HK-2 (cell line): ENCODE data around the gene CENPO.
"Not testable (repeated sequence)": the region's sequence is repeated elsewhere in the genome, so short reads cannot be mapped to it uniquely, and the experiment has no call there.

Experiments used
- DNase-seq: peaks from one replicate; pipeline ENCODE4 v3.0.0-alpha.2; 2018; ENCODE audit not compliant: unreplicated experiment

The CENPO gene

DNA sequence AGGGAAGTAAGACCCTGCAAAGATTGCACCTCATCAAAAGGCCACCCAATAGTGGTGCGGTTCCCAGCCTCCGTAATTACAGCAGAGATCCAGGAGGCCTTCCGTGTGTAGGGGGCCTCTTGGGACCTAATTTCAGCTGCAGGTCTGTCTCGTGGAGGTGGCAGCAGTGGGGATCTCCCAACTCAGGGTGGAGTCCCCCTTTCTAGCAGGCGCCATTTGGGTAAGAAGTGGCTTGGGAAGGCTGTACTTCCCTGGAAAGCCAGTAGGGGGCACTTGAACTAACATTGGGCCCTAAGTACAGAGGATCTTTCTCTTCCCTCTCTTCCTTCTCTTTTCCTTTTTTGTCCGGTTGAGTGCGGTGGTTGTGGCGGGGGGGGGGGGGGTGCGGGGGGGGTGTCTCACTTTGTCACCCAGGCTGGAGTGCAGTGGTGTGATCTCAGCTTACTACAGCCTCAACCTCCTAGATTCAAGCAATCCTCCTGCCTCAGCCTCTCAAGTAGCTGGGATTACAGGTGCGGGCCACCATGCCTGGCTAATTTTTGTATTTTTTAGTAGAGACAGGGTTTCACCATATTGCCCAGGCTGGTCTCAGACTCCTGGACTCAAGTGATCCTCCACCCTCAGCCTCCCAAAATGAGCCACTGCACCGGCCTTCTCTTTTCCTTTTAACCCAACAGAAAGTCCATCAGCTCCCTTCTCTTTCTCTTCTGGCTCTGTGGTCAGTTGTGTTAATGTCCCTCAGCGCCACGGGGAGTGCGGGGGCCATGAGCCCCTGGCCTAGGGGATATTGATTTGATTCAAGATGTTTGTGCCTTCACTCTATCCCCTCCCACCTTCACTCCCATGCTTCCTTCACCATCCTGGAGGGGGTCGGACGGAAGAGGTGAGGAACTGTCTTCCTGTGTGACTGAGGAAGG, 32.0 kb downstream of the CENPO start:
- no peak for DNase-seq

DNA sequence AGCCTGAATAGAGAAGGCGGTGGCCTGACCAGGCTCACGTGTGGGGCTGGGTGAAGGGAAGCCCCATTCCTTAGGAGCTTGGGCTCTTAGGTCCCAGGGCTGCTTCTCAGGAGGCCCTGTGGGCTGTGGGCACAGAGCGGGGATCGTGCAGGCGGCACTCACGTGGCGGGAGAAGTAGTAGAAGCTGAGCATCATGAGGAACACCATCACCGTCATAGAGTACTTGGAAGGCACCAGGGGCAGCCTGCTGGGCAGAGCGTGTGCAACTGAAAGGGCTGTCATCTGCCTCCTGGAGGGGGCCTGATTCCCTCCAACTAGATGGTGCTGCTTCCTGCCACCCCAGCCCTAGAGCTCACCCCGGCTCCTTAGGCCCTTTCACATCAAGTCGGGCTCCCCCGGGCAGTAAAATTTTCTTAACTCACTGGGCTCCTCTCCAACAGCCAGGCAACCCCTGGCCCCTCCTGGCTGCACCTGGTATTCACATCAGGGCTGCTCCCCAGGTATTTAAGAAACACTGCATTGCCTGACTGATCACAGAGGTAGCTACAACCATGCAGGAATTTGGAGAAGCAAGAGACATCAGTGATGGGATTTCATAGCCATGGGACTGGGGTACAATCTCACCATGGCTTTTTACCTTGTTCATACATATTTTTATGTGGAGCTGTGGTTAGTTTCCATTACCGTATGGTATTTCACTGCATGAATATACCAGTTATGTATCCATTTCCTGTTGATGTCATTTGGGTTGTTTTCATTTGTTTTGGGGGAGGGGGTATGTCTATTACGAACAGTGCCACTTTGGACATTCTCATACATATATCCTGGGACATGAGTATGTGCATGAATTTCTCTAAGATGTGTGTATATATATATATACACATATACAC, 32.9 kb downstream of the CENPO start:
- no peak for DNase-seq

DNA sequence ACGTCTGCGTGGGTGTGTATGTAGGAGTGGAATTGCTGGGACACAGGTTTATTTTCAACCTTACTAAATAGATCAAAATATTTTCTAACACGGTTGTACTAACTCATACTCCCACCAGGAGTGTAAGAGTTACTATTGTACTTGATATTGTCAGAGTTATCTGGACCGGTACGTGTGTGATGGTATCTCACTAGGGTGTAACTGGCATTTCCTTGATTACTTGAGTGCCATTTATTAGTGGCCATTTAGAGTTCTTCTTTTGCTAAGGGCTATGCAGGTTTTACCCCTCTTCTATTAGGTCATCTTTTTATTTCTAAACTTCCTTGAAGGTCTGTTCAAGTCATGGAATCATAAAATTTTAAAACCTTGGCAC, 33.5 kb downstream of the CENPO start:
- no peak for DNase-seq

DNA sequence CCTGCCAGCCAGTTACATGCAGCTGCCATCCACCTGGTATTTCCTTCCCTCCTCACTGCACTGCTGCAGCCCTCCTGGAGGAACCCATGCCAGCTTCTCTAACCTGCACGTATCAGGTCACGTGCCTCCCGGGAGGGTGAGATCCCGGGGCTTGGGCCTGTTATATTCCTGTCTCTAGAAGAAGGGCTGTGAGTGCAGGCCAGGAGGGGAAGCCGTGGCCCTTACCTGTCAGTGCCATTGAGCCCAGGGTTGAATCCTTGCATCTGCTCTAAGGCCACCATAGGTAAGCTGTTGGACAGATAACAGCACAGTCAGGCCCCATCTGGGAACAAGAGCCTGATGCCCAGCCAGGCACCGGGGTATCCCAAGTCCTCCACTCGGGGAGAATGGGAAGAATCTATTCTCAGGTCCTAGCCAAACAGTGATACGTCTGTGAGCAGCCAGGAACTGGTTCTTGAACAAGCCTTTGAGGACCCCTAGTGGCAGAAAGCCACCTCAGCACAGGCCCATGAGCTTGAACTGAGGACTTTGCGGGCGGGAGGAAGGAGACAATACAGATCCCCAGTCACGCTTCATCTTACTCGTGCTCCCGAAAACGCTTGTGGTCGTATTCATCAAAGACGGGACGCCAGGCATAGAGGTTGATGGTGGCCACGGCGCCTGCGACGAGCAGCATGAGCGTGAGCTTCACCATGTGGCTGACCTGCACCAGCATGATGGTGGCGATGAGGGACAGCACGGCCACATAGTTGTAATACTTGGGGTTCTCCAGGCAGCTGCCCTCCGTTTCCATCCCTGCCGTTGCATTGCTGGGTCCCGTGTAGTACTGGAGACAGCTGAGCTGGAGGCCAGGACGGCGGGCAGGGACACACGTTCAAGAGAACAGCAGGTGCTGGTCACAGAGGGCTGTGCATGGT, 34.4 kb downstream of the CENPO start:
- DNase-seq = peak; percentile 71

DNA sequence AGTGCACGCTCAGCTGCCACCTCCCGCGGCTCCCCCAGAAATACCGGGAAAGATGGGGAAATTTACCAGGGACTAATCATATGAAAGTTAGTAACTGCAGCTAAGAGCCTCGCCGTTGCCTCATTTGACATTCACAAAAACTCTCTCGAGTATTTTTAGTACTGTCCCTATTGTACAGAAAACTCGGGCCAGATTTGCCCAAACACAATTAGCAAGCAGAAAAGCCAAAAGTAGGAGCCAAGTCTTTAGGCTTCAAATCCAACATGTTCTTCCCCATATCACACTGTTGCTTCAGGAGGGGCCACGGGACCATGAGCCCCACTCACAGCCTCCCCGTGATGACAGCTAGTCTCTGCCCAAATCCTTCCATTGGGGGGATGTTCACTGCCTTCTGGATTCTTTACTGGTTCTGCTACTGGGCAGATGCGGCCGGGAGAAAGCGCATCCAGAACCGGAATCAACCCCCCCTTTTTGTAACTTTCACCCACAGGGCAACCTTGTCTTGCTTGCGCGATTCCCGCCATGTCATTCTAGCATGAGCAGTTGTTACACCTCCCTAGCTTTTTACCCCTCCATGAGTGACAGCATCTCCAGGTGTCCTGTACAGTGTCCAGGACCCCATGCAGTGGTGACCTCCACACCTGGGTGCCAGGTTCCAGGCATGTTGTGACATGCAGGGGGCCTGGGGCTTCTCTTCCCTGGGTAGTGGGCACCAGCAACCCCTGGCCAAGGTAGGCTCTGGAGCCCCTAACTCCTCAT, 35.2 kb downstream of the CENPO start:
- DNase-seq = no peak

DNA sequence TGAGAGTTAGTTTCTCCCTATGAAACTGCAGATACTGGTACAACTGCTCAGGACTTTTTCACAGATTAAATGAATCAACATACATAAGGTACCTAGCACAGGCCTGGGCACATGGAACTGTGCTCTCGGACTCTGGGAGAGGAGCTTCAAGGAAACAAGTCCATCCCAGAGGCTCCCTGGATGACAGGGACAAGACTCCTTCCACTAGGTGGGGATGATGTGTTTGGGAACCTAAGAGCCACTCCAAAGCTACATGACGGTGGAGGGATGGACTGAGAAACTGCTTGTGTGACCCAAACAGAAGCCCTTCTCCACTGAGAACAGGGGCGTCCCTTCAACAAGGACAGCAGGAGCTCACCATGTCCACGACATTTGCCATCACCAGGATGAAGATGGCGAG, 37.1 kb downstream of the CENPO start:
- DNase-seq = no peak

DNA sequence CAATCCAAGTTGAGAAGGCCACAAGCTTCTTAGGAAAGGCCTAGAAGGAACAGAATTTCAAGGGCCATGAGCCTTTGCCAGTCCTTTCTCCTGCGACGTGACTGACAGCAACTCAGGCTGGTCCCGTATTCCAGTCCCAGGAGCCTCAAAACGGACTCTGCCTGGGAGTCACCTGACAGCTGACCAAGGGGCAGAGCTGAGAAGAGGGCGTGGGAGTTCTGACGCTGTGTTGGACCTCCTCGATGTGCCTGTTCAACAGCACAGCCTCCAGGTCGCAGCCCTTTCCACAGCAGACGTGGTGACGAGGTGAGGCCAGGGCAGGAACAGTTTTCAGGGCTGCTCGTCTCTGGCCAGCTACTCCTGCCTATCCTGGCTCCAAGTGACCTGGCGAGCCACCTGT, 37.6 kb downstream of the CENPO start:
- no peak for DNase-seq

DNA sequence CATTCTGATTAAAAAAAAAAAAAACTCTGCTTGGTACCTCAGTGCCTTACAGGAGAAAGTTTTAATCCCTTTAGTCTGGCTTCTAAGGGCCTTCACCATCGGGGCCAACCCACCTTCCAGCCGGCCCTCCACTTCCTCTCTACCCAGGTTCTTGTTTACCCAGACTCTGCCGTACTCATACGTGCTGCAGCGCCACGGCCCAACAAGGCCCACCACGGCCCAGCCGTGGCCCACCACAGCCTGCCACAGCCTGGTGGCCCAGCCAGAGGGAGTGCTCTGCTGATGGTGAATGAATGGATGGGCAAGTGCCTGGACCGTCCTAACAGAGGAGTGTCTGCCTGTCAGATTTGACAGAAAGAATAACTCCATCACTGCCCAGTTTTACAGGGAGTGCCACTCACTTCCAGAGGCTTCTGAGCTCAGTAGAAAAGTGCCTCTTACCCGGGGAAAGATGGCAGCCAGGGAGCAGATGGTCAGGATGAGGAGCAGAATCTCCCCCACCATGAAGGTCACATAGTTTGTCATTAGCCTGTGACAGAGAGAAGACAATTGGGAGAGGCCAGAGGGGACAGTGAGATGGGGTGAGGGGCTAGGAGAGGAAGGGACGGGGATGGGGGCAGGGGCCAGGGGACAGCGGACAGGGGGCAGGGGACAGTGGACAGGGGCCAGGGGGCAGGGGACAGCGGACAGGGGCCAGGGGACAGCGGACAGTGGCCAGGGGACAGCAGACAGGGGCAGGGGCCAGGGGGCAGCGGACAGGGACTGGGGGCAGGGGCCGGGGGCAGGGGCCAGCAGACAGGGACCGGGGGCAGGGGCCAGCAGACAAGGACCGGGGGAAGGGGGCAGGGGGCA, 38.2 kb downstream of the CENPO start:
- DNase-seq = no peak

DNA sequence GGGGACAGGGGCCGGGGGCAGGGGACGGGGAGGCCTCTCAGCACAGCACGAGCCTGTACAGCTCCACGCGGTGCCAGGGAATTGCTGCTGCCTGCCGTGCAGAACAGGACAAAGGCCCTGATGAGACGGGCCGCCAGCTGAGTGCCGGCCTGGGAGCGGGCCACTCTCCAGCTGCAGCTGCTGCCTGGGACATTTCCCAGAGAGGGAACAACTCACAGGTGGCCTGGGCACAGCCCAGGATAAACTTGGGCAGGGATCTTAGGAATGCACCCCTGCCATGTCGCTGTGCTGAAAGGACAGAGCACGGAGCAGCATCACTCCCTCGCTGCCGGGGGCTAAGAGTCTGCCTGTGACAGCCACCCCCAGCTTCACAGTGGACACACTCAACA, 38.8 kb downstream of the CENPO start:
- no peak for DNase-seq

DNA sequence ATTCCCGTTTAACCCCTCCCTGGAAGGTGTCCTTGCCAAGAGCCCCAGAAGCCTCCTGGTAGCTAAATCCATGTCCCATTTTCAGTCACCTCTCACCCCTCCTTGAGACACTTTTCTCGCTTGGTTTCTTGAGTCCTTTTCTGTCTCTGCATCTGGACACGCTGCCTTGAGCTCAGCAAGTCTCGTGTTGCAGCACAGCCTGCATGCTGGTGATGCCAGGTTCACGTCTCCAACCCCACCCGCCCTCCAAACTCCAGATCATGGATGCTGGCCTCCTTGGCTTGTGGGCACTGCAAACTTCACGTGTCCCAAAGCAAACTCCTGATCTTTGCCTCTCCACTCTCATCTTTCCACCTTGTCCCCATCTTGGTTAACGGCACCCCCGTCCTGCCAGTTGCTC, 39.3 kb downstream of the CENPO start:
- no peak for DNase-seq

DNA sequence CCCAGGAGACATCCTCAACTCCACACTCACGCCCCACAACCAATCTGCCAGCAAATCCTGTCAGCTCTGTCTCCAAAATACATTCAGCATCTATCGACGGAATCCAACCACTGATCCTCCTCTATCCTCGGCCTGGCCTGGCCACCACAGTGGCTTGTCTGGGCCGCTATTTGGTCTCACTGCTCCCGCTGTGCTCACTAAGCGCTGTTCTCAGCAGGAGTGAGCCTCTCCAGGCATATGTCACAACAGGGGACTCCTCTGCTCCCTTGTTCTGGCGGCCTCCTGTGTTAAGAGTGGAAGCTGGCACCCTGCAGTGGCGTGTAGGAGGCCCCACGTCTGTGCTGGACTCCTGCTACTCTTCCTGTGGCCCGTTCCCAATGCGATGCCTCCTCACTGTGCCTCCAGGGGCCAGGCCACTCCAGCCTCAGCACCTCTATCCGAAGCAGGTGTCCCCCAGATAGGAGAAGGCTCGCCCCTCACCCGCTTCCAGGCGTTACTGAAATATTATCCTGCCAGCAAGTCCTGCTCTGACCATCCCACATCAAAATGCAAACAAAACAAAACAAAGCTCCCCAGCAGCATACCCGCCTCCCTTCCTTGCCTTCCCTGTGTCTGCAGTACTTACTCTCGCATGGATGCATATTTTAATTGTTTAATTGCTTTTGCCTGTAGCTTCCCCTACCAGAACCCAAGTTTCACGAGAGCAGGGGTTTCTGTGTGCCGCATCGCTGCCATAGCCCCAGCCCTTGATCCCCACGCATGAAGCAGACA, 39.9 kb downstream of the CENPO start:
- DNase-seq = no peak

DNA sequence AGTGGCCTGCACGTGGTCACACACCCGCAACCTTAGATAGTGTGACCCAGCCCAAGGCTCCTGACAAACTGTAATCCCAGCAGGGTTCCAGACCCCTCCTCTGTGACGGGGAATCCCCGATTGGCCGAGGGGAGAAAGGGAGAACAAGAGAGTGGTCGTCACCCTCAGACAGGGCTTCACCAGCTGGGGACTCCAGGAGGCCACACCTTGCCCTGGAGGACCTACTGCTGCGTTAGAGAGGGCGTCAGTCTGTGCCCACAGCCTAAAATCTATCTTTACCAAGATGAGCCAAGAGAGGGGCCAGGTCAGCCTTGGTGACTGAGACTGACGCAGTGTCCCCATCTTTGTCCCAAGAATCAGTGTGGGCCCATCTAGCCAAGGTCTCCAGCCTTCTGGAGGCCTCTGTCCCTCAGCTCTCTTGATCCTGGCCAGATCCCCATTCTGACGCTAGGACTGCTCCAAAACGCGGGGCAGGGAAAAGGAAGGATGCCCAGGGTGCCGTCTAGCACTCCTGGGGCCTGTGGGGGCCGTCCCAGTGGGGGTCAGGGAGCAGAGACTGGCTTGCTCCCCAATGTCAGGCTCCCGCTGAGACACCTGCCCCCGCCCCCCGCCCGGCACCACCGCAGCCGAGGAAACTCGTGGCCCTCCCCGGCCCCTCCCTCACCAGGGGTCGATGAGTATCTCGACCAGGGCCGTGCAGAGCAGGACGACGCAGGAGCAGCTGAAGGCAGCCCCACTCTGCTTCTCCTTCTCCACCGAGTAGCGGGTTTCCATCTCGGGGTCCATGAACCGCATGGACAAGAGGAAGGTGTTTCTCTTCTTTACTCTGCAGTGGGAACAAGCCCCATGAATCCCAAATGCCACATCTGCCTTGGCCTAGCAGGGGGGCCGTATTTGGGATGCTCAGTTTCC, 40.9 kb downstream of the CENPO start:
- no peak for DNase-seq

DNA sequence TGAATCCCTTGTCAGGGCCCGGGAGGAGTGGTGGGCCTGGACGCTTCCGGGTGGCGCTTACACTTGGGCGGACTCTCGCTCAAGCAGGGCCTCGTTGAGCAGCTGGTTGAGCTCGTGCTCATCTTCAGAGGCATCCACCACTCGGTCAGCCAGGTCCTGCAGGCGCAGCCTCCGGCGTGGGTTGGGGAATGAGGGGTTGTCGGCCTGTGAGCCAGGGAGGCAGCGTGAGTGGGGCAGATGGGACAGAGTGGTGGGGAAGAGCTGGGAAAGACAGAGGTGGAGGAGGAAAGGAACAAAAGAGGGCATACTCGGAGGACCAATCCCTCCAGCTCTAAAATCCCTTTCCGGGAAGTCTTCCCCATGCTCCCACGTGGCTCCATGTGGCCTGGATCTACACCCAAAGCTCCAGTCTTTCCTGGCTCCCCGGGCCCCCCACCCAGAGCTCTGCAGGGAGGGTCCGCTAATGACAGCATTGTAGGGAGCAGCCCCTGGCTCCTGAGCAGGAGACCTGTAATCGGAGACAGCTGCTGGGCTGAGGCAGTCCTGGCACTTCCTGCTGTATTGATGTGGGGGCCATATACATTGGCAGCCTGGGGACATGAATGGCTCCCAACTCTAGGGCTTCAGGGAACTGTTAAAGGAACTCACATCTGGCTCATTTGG, 41.6 kb downstream of the CENPO start:
- DNase-seq = no peak

DNA sequence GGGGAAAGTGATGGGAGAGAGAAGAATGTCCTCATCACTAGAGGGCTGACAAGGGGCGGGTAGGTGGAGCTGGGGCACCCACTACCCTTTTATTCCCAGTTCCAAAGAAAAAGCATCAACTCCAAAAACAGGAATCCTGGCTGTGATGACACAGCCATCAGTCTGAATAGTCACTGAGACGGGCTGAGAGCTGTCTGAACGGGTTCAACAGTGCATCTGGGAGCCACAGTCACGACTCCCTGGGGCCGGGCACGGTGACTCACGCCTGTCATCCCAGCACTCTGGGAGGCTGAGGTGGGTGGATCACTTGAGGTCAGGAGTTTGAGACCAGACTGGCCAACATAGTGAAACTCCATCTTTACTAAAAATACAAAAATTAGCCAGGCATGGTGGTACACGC, 42.2 kb downstream of the CENPO start:
- DNase-seq = not testable (repeated sequence)

DNA sequence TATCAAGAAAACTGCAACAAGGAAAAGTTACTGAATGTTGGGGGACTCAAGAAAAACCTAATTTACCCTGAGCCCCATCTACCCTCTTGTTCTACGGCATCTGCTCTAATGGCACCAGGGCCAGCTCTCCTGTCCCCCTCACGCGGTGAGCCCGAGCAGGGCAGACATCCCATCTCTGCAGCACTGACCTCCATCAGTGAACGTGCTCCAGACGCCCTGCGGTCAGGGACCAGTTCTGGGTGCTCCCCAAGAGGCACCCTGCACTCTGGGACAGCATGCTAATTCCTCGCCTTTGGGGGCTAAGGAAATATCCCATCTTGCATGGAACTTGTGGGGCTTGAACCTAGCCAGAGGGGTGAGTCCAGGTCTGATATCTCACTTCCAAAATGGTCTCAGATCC, 43.0 kb downstream of the CENPO start:
- DNase-seq = no peak

DNA sequence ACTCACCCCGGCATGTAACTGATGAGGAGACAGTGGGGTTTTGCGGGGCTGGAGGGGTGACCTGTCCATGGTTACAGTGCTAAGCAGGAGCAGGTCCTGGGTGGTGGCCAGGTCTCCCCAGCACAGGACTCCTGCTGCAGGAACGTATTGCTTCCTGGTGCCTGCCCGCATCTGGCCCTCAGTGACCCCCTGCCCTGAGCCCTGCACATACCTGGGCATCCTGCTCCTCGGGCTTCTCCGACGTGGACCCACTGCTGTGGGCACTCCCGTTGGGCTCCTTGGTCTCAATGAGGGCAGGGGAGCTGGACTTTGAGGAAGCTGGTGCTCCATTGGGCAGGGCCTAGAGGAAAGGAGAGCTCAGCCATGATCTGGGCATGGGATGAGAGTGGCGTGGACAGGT, 43.5 kb downstream of the CENPO start:
- no peak for DNase-seq

DNA sequence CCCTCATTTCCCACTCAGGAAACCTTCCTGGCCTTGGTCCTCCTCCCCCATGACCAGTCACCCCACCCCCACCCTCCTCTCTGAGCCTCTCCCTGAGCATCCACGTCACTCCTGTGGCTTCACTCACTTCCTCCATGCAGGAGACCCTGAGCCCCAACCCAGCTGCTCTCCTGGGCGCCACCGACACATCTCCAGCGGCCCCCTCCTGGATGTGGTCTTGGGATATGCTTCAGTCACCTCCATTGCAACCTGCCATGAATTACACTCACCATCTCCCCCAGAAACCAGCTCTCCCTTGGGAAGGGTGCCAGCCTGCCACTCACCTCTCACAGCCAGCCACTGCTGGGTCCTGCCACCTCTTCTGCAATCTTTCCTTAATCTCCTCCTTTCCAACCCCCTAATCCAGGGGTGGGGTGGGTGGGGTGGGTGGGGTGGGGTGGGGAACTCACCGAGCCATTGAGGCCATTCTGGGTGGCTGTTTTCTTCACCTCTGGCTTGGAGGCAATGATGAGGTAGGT, 44.8 kb downstream of the CENPO start:
- no peak for DNase-seq

DNA sequence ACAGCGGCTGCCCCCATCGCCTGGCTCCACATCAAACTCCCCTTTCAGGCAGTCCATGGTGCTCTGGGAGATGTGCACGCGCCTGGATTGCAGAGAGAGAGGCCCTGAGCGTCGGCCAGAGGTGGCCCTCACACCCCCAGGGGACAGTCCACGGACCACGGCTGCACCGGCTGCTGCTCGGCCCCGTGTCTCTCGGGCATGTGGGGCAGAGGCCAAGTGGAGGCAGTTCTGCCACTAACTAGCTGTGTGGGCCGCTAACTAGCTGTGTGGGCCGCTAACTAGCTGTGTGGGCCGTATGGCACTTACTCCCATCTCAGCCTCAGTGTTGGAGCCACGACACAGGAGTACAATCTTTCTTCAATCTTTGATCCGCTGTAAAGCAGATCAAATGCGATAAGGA, 45.3 kb downstream of the CENPO start:
- DNase-seq = no peak
